GM23338 (cell line): Measurements from ENCODE around the gene AGBL4.

Source experiments
- CTCF ChIP-seq, 2 experiments: fragments of 200-600 bp in 1 of 2; sonication (generic) in 1 of 2; conservative IDR thresholded peaks; 2 replicates each; pipeline versions ENCODE4 v1.5.1 to v1.6.1; 2016 to 2017; ENCODE audit warnings: antibody characterized with exemption in 2 of 2, low read depth in 2 of 2, mild to moderate bottlenecking in 2 of 2, moderate library complexity in 1 of 2
- POLR2AphosphoS5 ChIP-seq: IDR thresholded peaks from 2 replicates; pipeline ENCODE4 v1.6.1; 2016; ENCODE audit warnings: antibody characterized with exemption, low read depth

- TF ChIP-seq POLR2AphosphoS5: no peak
- TF ChIP-seq CTCF (conservative IDR thresholded peaks at IDR 0.05; ENCODE audit: low read depth in 2 of 2): no peak
These were observed 1432.6 kb downstream of the AGBL4 start for GRCh38 chr1:48591181-48591580.
